Mucosa of descending colon (tissue), 3 donors: ENCODE data around the gene BIRC2. TPM values are rescaled to one million over a fixed set of nuclear protein-coding genes. Genes with fewer than 3 reads are reported as not detected.

ENCODE experiments used
- ATAC-seq: fragments of 200-7000 bp; cut with Tn5 transposase; one replicate; pipeline ENCODE4 v1.9.1; 2020; ENCODE audit warnings: mild to moderate bottlenecking, moderate library complexity
- DNase-seq, 3 donors: peaks; one replicate each; pipeline ENCODE4 v3.0.0-alpha.2; 2020
- H3K36me3 ChIP-seq: fragments of 200-600 bp; one replicate; pipeline ENCODE4 v1.8.0; 2021; ENCODE audit warnings: low read depth, mild to moderate bottlenecking
- H3K4me1 ChIP-seq: fragments of 200-600 bp; one replicate; pipeline ENCODE4 v1.8.0; 2021; ENCODE audit warnings: low read depth, mild to moderate bottlenecking
- H3K4me3 ChIP-seq: fragments of 200-600 bp; one replicate; pipeline ENCODE4 v1.8.0; 2021; ENCODE audit warnings: mild to moderate bottlenecking
- H3K9me3 ChIP-seq: fragments of 200-600 bp; one replicate; pipeline ENCODE4 v1.8.0; 2021; ENCODE audit warnings: mild to moderate bottlenecking
- intact Hi-C, 2 donors: fragments of 100-400 bp; cut with DNase I in 1 of 2; cut with micrococcal nuclease in 1 of 2; formaldehyde crosslinking; loops; one replicate each; pipeline versions ENCODE4 v1.11.0 to v1.11.1; 2022; cut with DNase I, micrococcal nuclease
- total RNA-seq, 3 donors: library from RNA; stranded (reverse); fragmentation: NEBNext Ultra II Directional in 2 of 3; extraction: Animal tissue kit (Norgen Biotek cat#: 25700) in 2 of 3; gene quantifications; one replicate each; pipeline versions ENCODE4 v1.2.1 to v1.2.4, GENCODE V29; 2021 to 2023
- TF ChIP-seq, protein P1 (sequence below): fragments of 200-600 bp; IDR thresholded peaks from one replicate; pipeline ENCODE4 v1.8.0; 2022; ENCODE audit warnings: antibody characterized with exemption, mild to moderate bottlenecking
- donor health status: DM: no; HTN: no; CAD: no; lungs with moderate emphysema.
- donor health status: DM: no; HTN: no; CAD: no.
- donor health status: DM: no; HTN: yes; CAD: no.

BIRC2 gene
- total RNA-seq, 3 donors from 2014 or later, result 42.8 to 55.0 (median 45.2) TPM

DNA sequence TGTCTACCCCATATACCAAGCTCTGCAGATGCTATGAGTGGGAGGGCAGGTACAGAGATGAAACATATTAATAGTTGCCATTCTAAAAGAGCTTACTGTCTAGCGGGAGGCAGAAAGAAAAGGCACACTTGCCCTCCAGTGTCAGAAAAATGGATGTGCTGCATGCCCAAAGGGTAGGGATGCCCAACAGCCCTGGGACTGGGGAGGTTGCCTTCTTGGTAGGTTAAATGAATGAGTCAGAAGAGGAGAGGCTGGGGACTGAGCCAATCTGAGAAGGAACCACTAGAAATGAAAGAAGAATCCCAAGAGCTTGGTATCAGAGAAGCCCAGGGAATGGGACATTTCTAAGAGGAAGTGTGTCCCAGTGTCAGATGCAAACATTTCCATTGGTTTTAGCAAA lies 28.5 kb upstream of the BIRC2 start:
- H3K4me3 ChIP-seq, result no peak overlapping the region
- DNase-seq (no peak), ATAC-seq (peak; percentile 7)
- H3K9me3 ChIP-seq, result no peaks in the 10 kb centered on the region
- H3K4me1 ChIP-seq, result peaks cover 4% of the 10 kb centered on the region
- no peaks in the 10 kb centered on the region for H3K36me3 ChIP-seq
- intact Hi-C loops, result no loop called here
- TF ChIP-seq, protein P1, sequence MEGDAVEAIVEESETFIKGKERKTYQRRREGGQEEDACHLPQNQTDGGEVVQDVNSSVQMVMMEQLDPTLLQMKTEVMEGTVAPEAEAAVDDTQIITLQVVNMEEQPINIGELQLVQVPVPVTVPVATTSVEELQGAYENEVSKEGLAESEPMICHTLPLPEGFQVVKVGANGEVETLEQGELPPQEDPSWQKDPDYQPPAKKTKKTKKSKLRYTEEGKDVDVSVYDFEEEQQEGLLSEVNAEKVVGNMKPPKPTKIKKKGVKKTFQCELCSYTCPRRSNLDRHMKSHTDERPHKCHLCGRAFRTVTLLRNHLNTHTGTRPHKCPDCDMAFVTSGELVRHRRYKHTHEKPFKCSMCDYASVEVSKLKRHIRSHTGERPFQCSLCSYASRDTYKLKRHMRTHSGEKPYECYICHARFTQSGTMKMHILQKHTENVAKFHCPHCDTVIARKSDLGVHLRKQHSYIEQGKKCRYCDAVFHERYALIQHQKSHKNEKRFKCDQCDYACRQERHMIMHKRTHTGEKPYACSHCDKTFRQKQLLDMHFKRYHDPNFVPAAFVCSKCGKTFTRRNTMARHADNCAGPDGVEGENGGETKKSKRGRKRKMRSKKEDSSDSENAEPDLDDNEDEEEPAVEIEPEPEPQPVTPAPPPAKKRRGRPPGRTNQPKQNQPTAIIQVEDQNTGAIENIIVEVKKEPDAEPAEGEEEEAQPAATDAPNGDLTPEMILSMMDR, result no peak

DNA sequence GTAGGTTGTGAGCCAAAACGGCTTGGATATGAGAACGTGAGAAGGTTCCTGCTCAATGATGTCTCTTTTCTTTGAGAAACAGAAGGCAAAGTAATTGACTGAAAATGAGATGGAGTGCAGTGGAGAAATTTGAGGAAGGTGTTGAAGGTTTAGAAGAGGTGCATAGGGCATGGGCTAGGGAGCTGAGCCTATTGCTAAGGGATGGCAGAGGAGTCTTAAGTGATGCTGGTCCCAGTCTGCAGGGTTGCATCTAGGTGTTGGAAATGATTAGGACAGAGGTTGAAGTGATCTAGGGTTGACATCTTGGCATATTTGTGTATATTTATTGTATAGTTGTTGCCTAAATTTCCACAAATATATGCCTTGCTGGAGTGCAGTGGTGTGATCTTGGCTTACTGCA lies 27.5 kb upstream of the BIRC2 start:
- no peak for ATAC-seq
- peaks cover 4% of the 10 kb centered on the region for H3K4me1 ChIP-seq

DNA sequence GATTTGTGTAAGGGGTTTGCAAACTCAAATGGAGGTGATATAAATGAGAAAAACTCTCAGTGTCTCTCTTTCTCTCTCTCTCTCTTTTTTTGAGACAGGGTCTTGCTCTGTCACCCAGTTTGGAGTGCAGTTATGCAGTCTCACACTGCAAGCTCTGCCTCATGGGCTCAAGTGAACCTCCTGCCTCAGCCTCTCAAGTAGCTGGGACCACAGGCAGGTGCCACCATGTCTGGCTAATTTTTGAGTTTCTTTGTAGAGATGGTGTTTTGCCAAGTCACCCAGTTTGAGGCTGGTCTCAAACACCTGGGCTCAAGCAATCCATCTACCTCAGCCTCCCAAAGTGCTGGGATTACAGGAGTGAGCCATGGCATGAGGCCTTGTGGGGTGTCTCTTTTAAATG lies 26.8 kb upstream of the BIRC2 start:
- intact Hi-C loops, result no loop called here

More for the DNA sequence above, 27.5 kb upstream of the BIRC2 start:
- intact Hi-C loops, result no loop called here
- TF ChIP-seq, protein P1, result no peak
- Histone ChIP-seq H3K36me3 (no peaks in the 10 kb centered on the region), H3K4me3 (no peak overlapping the region), H3K9me3 (no peaks in the 10 kb centered on the region)
- no peak for DNase-seq

DNA sequence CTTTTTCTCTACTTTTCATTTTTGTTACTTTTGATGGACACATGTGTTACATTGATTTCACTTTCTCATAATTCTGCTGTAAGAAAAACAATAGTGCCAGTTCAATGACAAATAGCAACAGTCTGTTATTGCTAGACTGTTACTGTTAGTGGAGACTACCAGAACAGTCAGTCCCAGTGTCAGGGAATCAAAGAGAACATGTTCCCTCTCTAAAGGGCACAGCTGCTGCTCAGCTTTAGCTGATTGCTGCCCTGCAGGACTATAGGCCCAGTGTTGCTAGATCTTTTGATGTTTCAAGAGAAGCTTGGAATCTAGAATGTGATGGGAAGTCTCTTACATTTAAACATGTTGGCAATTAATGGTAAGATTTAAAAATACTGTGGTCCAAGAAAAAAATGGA lies 26.3 kb upstream of the BIRC2 start:
- DNase-seq (no peak), ATAC-seq (no peak)
- TF ChIP-seq, protein P1, result no peak
- Histone ChIP-seq H3K9me3 (no peaks in the 10 kb centered on the region), H3K36me3 (no peaks in the 10 kb centered on the region), H3K4me1 (peaks cover 4% of the 10 kb centered on the region), H3K4me3 (no peak overlapping the region)
- intact Hi-C loops, result no loop called here

More for the DNA sequence above, 26.8 kb upstream of the BIRC2 start:
- peaks cover 4% of the 10 kb centered on the region for H3K4me1 ChIP-seq
- H3K9me3 ChIP-seq, result no peaks in the 10 kb centered on the region
- H3K36me3 ChIP-seq, result no peaks in the 10 kb centered on the region
- DNase-seq (no peak), ATAC-seq (no peak)
- H3K4me3 ChIP-seq, result no peak overlapping the region
- TF ChIP-seq, protein P1, result no peak

DNA sequence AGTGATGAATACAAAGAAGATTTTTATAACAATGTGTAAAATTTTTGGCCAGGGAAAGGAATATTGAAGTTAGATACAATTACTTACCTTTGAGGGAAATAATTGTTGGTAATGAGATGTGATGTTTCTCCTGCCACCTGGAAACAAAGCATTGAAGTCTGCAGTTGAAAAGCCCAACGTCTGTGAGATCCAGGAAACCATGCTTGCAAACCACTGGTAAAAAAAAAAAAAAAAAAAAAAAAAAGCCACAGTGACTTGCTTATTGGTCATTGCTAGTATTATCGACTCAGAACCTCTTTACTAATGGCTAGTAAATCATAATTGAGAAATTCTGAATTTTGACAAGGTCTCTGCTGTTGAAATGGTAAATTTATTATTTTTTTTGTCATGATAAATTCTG lies 24.5 kb upstream of the BIRC2 start:
- H3K4me1 ChIP-seq, result peaks cover 4% of the 10 kb centered on the region
- no peak for ATAC-seq
- no peaks in the 10 kb centered on the region for H3K36me3 ChIP-seq
- H3K9me3 ChIP-seq, result no peaks in the 10 kb centered on the region
- no peak overlapping the region for H3K4me3 ChIP-seq
- TF ChIP-seq, protein P1, result no peak
- DNase-seq, result no peak
- intact Hi-C loops, result no loop called here
